Cardiac muscle cell (in vitro differentiated cells and primary cell): Measurements from ENCODE around the gene FASTKD1. TPM values are rescaled to one million over a fixed set of nuclear protein-coding genes. Genes with fewer than 3 reads are reported as not detected.
"Not testable (repeated sequence)": the region's sequence is repeated elsewhere in the genome, so short reads cannot be mapped to it uniquely, and the experiment has no call there.

Experiments
- DNase-seq, 2 donors: peaks; one replicate each; pipeline versions ENCODE4 v3.0.0 to v3.0.0-alpha.2; 2010 to 2017; ENCODE audit warnings: low read depth in 1 of 2, low spot score in 1 of 2
- H3K27ac ChIP-seq: fragments of 200-600 bp; sonication (generic); 2 replicates; pipeline ENCODE4 v1.5.1; 2016
- H3K27me3 ChIP-seq: fragments of 200-600 bp; sonication (generic); 2 replicates; pipeline ENCODE4 v1.6.0; 2016; ENCODE audit warnings: control low read depth
- H3K36me3 ChIP-seq: fragments of 200-600 bp; sonication (generic); 2 replicates; pipeline ENCODE4 v1.5.1; 2016; ENCODE audit warnings: control low read depth
- H3K4me1 ChIP-seq: fragments of 200-600 bp; sonication (generic); 2 replicates; pipeline ENCODE4 v1.8.1; 2017; ENCODE audit warnings: low read depth, mild to moderate bottlenecking, mixed run types
- H3K4me3 ChIP-seq: fragments of 200-600 bp; sonication (generic); 2 replicates; pipeline ENCODE4 v1.5.1; 2016; ENCODE audit warnings: mild to moderate bottlenecking
- H3K9me3 ChIP-seq: fragments of 200-600 bp; sonication (generic); 2 replicates; pipeline ENCODE4 v1.5.1; 2017; ENCODE audit warnings: low read depth, mild to moderate bottlenecking, control low read depth
- CTCF ChIP-seq: IDR thresholded peaks from 2 replicates; pipeline ENCODE4 v1.5.1; 2012; ENCODE audit warnings: low read depth, mild to moderate bottlenecking, low read length
- polyA plus RNA-seq: library from polyadenylated mRNA; unstranded; fragments of >200 nt; fragmentation: Nextera tagmentation; extraction: Ambion mirVana; gene quantifications from 2 replicates; pipeline ENCODE4 v1.2.1, GENCODE V29; 2016
- total RNA-seq: library from RNA; depleted of rRNA; stranded (reverse); fragments of >200 nt; gene quantifications from 2 replicates; pipeline ENCODE4 v1.2.3, GENCODE V29; 2016

FASTKD1 gene
- total and polyA plus RNA-seq, 2 experiments from 2014 or later = 41.3 to 62.4 TPM

DNA sequence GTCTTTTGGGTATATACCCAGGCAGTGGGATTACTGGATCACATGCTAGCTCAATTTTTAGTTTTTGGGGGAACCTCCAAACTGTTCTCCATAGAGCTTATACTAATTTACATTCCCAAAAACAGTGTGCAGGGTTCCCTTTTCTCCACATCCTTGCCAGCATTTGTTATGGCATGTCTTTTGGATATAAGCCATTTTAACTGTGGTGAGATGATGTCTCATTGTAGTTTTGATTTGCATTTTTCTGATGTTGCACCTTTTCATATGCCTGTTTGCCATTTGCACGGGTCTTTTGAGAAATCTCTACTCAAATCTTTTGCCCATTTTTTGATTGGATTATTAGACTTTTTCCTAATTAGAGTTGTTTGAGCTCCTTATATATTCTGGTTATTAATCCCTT is 8.0 kb downstream of the FASTKD1 start:
- Histone ChIP-seq H3K27ac (no peak overlapping the region), H3K4me3 (no peak overlapping the region), H3K4me1 (peaks cover 8% of the 10 kb centered on the region), H3K27me3 (no peaks in the 10 kb centered on the region), H3K9me3 (no peaks in the 10 kb centered on the region), H3K36me3 (peaks cover 11% of the 10 kb centered on the region)
- no peak for DNase-seq
- no peak for TF ChIP-seq CTCF

DNA sequence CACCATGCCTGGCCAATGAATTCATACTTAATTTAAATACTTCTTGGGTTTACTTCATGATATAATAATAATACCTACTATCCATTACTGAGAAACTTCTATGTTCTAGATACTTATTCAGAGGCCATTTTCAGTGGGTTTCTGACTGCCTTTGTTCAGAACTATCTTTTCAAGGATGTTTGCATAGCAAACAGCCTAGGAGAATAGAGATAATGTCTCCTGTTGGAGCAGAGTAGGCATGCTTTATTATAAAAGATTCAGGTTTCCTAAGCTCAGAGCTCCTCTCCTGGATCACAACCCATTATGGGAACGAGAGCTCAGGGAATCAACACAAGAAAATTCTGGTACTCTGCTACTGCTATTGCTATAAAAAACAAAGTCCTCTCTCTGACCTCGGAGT is 11.1 kb downstream of the FASTKD1 start:
- Histone ChIP-seq H3K9me3 (no peaks in the 10 kb centered on the region), H3K36me3 (peaks cover 12% of the 10 kb centered on the region), H3K27me3 (no peaks in the 10 kb centered on the region), H3K4me3 (no peak overlapping the region), H3K27ac (peak overlapping the region; percentile 39), H3K4me1 (no peaks in the 10 kb centered on the region)
- no peak for DNase-seq
- TF ChIP-seq CTCF = no peak

- H3K4me3 ChIP-seq, DNase-seq, H3K36me3 ChIP-seq, H3K27ac ChIP-seq, H3K9me3 ChIP-seq, H3K27me3 ChIP-seq, H3K4me1 ChIP-seq: not testable (repeated sequence)
Observed at GRCh38 chr2:169562084-169562483, 11.6 kb downstream of the FASTKD1 start.

- peaks cover 6% of the 10 kb centered on the region for H3K36me3 ChIP-seq
- no peaks in the 10 kb centered on the region for H3K27me3 ChIP-seq
- H3K4me3 ChIP-seq = no peak overlapping the region
- no peaks in the 10 kb centered on the region for H3K9me3 ChIP-seq
- no peak overlapping the region for H3K27ac ChIP-seq
- DNase-seq = no peak
- no peak for TF ChIP-seq CTCF
- H3K4me1 ChIP-seq = no peaks in the 10 kb centered on the region
Observed at GRCh38 chr2:169561364-169561763, 12.3 kb downstream of the FASTKD1 start.

DNA sequence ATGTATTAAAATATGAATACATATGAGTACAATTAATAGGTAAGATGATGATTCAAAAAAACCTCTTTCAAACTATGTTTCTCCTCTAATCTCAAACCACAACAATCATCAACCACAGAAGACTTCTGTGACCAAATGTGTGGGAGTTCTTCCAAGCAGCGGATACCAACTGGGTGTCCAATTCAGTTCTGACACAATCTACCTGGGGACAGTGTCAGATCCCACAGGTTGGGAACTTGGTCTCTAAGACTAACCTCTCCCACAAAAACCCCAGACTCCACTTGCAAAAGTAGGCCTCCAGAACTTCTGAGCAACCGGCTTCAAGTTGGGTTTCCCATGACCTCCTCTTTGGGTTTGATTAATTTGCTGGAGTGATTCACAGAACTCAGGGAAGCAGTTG is 26.9 kb downstream of the FASTKD1 start:
- H3K27ac ChIP-seq = no peak overlapping the region
- DNase-seq = no peak
- peaks cover 32% of the 10 kb centered on the region for H3K36me3 ChIP-seq
- no peaks in the 10 kb centered on the region for H3K9me3 ChIP-seq
- TF ChIP-seq CTCF = no peak
- no peaks in the 10 kb centered on the region for H3K27me3 ChIP-seq
- H3K4me3 ChIP-seq = no peak overlapping the region
- no peaks in the 10 kb centered on the region for H3K4me1 ChIP-seq

GRCh38 chr2:169542433-169542832 is 31.2 kb downstream of the FASTKD1 start:
- Histone ChIP-seq H3K27me3 (no peaks in the 10 kb centered on the region), H3K9me3 (no peaks in the 10 kb centered on the region), H3K36me3 (peaks cover 20% of the 10 kb centered on the region), H3K27ac (peak overlapping the region; percentile 10), H3K4me3 (no peak overlapping the region), H3K4me1 (no peaks in the 10 kb centered on the region)
- no peak for TF ChIP-seq CTCF
- no peak for DNase-seq
